ENCODE data around the gene CRTAP.
A peak's percentile ranks its signal among the peaks of the same experiment; 100 is the strongest.
"Not testable (repeated sequence)": the region's sequence is repeated elsewhere in the genome, so short reads cannot be mapped to it uniquely, and the experiment has no call there.

CRTAP gene

DNA sequence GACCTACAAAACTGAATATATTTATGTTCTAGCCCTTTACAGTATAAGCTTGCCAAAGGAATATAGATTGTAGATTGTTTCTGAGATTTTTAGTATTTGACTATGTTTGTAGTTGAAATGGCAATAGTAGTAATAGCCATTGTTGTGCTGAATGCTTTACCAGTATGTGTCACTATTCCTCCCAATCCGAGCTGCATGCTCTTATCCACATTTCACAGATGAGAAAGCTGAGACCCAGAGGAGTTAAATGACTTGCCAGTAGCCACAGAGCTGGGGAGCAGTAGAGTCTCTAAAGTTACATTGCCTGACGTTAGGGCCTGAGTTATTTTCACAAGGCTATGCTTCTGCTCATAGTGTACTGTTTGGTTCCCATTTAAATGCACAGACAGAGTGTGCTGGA is 13.6 kb upstream of the CRTAP start:
- no peak for DNase-seq

DNA sequence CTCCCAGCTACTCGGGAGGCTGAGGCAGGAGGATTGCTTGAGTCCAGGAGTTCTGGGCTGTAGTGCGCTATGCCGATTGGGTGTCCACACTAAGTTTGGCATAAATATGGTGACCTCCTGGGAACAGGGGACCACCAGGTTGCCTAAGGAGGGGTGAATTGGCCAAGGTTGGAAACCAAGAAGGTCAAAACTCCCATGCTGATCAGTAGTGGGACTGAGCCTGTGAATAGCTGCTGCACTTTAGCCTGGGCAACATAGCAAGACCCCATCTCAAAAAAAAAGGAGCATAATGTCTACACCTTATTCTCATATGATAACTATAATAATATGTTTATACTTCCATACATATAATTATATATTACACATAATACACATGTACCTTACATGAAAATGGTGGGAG is 10.8 kb upstream of the CRTAP start:
- DNase-seq, result no peak

DNA sequence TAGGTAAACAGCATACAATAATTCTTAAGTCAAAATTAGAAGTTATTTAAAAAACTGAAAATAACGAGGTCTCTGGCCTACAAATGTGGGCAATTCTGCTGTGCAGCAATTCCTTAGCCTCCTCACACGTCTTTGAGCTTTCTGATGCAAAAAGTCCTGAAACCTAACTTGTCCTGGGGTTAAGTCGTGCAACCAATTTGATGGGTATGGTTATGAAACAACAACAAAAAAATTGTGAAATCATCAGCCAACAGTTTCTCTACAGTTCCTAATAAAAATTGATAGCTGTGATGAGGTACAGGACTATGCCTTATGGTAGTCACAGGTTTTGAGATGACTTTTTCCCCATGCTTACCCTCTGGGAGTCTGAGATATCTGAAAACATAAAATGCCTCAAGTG is 10.3 kb upstream of the CRTAP start:
- DNase-seq, result no peak

DNA sequence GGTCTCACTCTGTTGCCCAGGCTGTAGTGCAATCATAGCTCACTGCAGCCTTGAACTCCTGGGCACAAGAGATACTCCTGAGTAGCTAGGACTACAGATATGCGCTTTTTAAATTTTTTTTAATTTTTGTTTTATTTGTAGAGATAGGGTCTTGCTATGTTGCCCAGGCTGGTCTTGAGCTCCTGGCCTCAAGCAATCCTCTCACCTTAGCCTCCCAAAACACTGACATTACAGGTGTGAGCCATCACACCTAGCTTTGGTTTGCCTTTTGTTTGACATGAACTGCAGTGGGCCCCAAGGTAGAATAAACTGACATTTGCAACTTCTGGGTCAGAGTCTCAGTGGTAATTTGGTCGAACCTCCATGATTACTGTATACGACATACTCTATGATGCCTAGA is 9.0 kb upstream of the CRTAP start:
- DNase-seq, result no peak

DNA sequence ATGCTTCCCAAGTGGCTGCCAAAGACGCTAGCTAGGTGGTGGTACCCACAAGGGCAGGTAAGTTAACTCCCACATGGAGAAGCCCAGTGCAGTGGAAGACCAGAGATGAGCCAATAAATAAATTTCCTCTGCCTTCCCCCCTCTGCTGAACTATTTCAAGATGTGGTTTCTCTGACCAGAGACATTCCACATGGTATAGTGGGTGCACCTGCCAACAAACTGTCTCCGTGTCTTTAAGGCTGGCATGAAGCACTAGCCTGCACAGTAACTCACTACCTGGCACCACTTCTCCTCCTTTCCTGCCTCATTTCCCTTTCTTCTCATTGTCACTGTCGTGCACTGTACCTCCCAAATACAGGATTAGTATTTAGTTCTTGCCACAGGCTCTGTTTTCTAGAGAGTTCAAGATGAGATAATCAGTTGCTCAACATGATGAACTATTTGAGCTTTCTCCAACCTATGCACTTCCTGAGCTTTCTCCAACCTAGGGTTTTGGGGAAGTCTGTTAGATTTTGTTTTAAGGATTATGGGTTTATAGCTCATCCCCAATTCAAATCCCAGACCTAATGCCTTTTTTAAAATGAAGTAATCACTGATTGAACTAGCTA is 8.4 kb upstream of the CRTAP start:
- no peak for DNase-seq

DNA sequence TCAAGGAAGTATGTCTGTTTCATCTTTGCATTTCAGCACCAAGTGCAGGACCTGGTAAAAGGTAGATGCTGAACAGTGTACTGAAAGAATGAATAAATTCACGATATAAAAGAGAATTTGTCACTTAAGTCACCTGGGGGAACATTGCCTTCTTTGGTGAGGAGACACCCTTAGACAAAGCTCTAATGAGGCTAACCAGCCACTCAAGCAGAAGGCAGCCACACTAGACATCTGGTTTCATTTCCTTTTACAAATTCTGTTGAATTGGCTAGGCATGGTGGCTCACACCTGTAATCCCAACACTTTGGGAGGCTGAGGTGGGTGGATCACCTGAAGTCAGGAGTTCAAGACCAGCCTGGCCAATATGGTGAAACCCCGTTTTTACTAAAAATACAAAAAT is 7.0 kb upstream of the CRTAP start:
- not testable (repeated sequence) for DNase-seq

DNA sequence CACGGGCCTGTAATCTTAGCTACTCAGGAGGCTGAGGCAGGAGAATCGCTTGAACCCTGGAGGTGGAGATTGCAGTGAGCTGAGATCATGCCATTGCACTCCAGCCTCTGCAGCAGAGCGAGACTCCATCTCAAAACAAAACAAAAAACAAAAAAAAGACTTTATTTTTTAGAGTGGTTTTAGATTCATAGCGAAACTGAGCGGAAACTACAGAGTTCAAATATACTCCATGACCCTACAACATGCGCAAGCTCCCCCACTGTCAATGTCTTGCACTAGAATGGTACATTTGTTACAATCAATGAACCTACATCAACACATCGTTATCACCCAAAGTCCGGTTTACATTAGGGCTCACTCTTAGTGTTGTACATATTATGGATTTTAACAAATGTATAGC is 2.2 kb upstream of the CRTAP start:
- no peak for DNase-seq

DNA sequence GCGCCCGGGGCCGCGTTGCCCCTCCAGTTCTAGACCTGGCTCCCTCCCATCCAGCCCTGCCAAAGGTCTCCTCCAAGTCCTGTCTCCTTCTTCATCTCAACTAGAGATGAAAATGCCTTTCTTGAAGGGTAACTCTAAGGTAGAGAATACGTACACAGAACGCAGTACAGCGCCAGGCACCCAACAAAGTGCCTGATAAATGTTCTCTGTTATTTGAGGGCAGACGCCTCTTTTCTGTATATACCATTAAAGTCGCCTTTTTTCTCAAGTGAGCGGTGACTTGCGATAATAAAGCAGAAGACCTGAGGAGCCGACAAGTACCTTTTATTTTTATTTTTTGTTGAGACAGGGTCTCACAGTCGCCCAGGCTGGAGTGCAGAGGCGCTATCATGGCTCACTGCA is 809 bp downstream of the CRTAP start:
- DNase-seq, result no peak

DNA sequence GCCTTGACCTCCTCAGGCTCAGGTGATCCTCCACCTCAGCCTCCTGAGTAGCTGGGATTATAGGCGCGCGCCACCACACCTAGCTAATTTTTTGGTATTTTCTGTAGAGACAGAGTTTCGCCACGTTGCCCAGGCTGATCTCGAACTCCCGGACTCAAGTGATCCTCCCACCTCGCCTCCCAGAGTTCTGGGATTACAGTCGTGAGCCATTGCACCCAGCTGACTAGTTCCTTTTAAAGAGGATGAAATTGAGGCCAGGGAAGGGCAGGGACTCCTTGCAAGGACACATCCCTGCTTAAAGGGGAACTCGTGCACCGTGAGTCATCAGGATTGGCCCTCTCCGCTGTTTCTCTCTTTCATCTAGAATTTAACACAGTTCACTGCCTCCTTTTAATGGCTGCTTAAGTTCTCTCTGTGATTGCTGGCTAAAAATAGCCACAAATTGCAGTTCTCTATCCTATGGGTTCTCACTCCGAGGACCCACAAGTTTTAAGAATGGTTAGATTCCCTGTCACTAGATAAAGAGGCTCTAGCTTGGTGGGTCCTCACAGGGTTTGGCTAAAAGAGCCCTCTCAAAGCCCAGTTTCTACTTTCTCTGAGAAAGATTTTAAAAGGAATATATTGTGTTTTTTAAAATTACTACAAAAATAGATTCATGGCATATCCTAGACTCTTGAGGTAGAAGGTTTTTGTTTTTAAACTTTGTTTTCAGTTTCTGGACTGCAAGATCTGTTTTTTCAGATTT is 1.4 kb downstream of the CRTAP start:
- DNase-seq, result no peak

DNA sequence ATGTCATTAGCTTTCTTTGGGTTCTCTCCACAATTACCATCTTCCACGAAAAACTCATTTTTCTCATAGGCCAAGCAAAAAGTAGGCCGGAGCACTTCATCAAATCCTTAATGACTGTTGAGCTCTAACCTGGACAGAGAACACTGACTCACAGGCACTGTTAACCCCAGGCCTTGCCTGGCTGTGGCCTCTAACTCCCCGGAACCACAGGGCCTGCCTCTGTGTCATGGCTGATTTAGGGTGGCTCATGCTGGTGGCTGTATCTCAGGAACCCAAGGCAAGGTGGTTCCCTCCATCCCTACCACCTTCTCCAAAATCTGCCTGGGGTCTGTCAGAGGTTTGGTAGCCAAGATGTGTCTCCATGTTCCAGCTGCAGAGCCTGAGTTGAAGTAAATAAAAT is 3.6 kb downstream of the CRTAP start:
- no peak for DNase-seq

DNA sequence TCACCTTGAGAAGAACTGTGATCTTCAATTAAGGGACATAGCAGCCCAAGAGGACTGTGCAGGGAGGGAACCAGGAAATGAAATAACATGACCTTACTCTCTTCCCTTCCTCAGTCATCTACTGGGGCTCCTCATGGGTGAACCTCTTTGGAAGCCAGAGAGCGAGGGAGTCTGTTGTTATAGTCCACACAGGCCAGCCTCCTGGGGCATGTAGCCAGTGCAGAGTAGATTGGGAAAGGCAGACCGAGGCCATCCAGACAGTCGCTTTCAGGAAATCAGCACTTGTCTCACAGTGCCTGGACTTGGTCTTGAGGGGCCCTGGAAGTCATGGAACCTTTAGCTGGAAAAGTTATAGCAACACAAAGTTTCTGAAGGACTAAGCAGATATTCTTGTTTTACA is 6.1 kb downstream of the CRTAP start:
- DNase-seq, result no peak

DNA sequence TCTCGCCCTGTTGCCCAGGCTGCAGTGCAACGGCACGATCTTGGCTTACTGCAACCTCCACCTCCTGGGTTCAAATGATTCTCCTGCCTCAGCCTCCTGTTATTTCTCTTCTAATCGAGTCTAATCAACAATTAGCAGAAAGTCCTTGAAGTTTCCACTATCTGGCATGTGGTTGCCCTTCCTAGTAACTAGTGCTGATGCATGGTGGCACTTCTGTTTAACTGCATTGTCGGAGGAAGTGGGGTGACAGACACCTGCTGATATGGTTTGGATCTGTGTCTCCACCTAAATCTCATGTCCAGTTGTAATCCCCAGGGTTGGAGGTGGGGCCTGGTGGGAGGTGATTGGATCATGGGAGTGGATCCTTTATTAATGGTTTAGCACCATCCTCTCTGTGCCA is 9.2 kb downstream of the CRTAP start:
- DNase-seq, result no peak

DNA sequence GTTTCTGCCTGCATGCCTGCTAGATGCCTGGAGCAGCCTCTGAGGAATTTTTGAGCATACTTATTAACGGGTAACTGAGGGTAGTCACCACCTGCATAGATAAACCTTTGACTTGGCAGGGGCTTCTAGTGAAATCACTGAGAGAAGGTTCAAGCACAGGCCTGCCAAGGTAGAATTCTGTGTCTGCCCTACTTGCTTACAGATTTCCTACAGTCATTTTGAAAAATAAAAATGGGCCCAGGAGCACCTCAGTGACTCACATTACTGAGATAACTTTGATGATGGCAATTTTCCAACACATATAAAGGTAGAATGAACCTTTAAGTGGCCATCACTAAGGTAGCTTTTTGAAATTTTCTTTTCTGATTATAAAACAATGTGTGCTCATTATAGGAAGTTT is 10.8 kb downstream of the CRTAP start:
- no peak for DNase-seq

DNA sequence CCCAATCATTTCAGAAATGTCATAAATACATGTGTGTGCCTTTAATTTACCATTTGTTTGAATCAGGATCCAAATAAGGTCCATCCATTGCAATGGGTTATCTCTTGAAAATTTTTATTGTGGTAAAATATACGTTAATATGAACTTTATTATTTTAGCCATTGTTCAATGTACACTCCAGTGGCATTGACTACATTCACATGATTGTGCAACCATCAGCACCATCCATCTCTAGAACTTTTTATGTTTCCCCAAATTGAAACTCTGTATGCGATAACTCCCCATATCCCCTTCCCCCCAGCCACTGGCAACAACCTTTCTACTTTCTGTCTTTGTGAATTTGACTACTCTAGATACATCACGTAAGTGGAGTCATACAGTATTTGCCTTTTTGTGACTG is 12.0 kb downstream of the CRTAP start:
- DNase-seq, result no peak

DNA sequence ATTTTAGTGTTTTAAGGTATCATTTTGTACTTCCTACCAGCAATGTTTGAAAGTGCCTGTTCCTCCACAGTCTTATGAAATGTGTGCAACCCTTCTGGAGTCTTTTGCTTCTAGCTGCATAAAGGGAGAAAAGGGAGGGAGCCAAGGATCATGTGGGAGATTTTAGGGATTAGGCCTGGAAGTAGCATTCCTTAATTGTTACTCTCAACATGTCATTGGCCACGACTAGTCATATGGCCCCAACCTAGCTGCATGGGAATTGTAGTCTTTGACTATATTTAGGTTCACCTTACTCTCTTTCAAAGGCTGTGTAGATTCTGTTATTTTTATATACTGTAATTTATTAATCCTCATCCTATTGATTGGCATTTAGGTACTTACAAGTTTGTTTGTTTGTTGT is 14.9 kb downstream of the CRTAP start:
- no peak for DNase-seq

DNA sequence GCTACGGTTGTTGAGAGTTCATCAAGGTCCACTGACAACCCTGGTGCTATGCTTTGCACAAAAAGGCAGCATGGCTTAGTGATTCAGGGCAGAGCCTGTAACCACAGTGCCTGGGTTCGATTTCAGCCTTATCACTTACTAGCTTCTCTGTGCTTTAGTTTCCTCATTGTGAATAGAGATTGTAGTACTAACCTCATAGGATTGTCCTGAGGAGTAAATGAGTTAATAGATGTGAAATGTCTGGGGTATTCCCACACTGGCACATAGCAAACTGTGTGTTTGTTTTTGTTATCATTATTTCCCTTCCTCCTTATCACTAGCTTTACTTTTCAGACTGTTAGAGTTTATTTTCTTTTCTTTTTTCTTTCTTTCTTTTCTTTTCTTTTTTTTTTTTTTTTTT is 16.3 kb downstream of the CRTAP start:
- no peak for DNase-seq

DNA sequence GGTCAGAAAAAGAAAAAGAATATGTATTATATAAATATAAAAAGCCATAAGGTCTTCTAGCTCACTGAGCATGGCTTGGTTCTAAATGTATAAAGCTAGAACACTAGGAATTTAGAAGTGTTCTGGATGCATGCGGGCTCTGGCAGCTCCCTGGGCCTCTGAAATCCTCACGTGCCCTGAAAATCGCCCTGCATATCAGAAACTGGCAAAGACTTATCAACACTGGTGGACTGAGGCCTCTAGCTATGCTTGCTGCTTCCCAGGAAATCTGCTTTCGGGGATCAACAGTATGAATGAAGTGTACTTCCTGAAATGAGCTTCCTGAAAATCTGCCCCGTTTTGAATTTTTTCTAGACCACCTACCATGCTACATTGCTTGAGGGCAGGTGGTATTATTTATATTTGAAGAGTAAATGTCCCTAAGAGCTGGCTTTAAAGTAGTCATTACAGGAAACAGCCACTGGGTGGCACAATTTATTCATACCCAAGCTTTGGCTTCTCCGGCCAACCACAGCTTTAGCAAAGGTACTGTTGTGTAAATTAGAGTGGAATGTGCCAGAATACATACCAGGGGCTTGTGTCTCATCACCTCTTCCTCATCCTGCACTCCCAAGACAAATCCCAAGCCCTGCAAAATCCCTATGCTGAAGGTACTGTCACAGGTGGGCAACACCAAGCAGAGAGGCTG is 17.7 kb downstream of the CRTAP start:
- no peak for DNase-seq

DNA sequence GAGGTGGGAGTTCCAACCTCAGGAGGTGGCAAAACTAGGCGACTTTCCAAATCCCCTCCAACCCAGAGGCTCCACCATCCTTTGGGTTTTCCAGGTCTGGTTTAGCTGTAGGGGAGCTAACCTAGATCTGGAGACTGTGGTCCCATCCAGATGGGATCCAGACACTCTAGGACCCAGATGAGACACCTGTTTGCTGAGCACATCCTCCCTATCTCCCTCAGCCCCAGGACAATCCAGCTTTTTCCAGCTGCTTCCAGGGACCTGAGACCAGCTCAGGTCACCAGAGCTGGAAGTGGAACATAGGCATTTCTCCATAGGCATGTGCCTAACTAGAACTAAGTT is 18.2 kb downstream of the CRTAP start:
- no peak for DNase-seq

DNA sequence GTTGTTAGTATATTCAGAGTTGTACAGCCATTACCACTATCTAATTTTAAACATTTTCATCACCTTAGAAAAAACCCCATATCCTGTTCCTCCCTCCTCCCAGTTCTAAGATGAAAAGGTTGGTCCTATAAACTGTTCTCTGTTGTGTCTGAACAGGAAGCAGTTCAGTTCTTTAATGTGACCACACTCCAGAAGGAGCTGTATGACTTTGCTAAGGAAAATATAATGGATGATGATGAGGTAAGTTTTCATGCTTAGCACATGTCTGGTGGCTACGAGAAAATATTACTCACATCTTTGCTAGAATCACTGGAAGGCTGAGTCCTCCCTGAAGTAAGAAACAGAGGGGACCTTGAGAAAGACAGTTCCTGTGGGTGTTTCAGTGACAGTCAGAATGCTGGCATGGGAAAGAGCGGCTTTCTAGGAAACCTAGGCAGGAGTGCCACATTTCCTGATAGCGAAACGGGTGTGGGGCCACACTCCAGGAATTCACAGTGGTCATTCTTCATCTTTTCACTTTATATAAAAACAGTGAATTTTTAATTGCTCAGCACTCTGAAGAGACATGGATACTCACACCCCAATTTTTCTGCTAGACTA is 20.3 kb downstream of the CRTAP start:
- no peak for DNase-seq

DNA sequence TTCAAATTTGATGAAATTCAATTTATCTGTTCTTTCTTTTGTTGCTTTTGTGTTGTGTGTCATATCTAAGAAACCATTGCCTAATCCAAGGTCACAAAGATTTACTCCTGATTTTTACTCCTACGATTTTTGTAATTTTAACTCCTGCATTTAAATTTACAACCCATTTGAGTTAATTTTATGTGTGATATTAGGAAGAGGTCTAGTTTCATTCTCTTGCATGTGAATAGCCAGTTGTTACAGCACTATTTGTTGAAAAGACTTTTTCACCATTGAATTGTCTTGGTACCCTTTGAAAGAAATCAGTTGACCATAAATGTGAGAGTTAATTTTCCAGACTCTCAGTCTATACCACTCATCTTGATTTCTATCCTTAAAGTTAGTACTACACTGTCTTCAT is 23.9 kb downstream of the CRTAP start:
- DNase-seq, result no peak

DNA sequence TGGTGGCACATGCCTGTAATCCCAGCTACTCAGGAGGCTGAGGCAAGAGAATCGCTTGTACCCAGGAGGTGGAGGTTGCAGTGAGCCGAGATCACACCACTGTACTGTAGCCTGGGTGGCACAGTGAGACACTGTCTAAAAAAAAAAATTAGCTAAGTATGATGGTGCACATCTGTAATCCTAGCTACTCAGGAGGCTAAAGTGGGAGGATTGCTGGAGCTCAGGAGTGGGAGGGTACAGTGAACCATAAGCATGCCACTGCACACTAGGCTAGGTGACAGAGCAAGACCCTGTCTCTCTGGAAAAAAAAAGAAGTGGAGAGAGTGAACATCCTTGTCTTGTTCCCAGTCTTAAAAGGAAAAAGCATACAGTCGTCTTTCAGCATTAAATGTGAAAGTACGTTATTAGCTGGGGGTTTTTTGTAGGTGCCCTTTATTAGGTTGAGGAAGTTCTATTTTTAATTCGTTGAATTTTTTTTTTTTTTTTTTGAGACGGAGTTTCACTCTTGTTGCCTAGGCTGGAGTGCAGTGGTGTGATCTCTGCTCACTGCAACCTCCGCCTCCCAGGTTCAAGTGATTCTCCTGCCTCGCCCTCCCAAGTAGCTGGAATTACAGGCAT is 25.3 kb downstream of the CRTAP start:
- not testable (repeated sequence) for DNase-seq

DNA sequence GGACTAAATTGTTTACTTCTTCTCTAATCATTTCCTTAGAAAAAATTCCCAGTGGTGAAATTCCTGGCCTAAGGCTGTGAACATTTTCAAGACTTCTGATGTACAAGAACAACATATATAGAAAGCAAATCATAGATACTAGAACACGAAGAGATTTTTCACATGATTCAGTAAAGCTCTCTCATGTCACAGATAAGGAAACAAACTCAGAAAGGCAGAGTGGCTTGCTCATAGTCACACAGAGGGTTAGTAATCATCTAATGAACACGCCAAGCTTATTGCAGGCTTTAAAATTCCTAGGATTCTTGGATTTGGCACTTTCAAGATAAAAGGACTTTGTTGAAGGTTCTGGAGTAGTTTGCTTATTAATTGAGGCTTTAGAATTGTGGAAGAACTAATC is 26.2 kb downstream of the CRTAP start:
- DNase-seq, result no peak

DNA sequence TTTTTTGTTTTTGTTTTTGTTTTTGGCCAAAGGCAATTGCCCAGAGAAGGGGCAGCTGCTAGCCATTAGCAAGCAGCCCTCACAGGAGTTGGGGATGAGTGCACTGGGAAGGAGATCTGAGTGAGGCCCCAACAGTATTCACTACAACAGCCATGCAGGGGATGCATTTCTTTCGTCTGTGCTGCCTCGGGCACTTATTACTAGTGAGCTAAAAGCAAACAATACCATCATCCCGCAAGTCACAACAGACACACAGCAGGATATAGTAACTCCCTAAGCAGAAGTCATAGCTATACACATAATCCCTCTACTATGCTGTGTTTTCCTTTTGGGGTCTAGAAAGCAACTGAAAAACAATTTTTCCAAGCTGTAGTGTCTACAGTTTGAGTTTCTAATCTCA is 27.2 kb downstream of the CRTAP start:
- DNase-seq, result no peak

DNA sequence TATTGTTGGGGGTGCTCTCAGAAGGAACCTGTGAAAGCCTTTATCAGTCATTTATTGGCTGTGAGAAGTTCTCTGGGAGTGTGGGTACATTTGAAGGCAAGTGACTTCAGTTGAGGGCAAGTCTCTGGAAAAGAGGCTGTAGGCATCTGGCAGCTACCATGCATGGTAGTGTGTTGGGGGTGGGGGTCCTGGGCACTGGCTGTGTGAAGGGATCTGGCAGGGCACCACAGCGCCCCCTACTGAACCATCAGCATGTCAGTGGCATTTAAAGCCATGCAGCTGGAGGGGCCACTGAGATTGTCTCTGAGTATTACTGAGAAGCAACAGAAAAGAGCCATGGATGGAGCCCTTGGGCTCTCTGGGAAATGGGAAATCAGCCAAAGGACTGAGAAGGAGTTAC is 30.6 kb downstream of the CRTAP start:
- DNase-seq, result peak; percentile 70

Measured in activated CD8-positive, alpha-beta memory T cell treated with anti-CD3 and anti-CD28 coated beads, Interleukin-2, amount 50 U/mL, for 48 hours (primary cell).